KMS-11 (cell line): ENCODE measurements around the gene PRDM16.

Source experiments
- H2AFZ ChIP-seq: fragments of 200-600 bp; sonication (generic); 2 replicates; pipeline ENCODE4 v1.6.1; 2016; ENCODE audit warnings: antibody characterized with exemption, mixed run types, low read depth
- H3K27ac ChIP-seq: fragments of 200-600 bp; sonication (generic); 2 replicates; pipeline ENCODE4 v1.6.1; 2016; ENCODE audit warnings: mild to moderate bottlenecking, mixed run types
- H3K27me3 ChIP-seq: fragments of 200-600 bp; sonication (generic); 2 replicates; pipeline ENCODE4 v1.6.1; 2017; ENCODE audit warnings: mild to moderate bottlenecking, low read depth, mixed run types, moderate library complexity; ENCODE audit not compliant: insufficient read depth
- H3K36me3 ChIP-seq: fragments of 200-600 bp; sonication (generic); 2 replicates; pipeline ENCODE4 v1.6.1; 2017; ENCODE audit warnings: mild to moderate bottlenecking, mixed run types; ENCODE audit not compliant: insufficient read depth
- H3K4me1 ChIP-seq: fragments of 200-600 bp; sonication (generic); 2 replicates; pipeline ENCODE4 v1.6.1; 2016; ENCODE audit warnings: mild to moderate bottlenecking, low read depth, mixed run types; ENCODE audit not compliant: poor library complexity, severe bottlenecking
- H3K4me2 ChIP-seq: fragments of 200-600 bp; sonication (generic); 2 replicates; pipeline ENCODE4 v1.7.0; 2016; ENCODE audit warnings: mild to moderate bottlenecking, mixed run types
- H3K4me3 ChIP-seq: fragments of 200-600 bp; sonication (generic); IDR thresholded peaks from 2 replicates; pipeline ENCODE4 v1.6.1; 2017; ENCODE audit warnings: low read depth, low read length, mixed read lengths; ENCODE audit not compliant: insufficient read depth
- H3K79me2 ChIP-seq: fragments of 200-600 bp; sonication (generic); 2 replicates; pipeline ENCODE4 v1.6.1; 2016; ENCODE audit warnings: low read depth, mixed run types; ENCODE audit not compliant: insufficient read depth
- H3K9ac ChIP-seq: fragments of 200-600 bp; sonication (generic); 2 replicates; pipeline ENCODE4 v1.6.1; 2016; ENCODE audit warnings: mild to moderate bottlenecking, mixed run types
- H4K20me1 ChIP-seq: fragments of 200-600 bp; sonication (generic); 2 replicates; pipeline ENCODE4 v1.6.1; 2016; ENCODE audit warnings: mild to moderate bottlenecking, mixed run types; ENCODE audit not compliant: insufficient read depth
- TF ChIP-seq, protein P1 (sequence below): fragments of 200-600 bp; sonication (generic); conservative IDR thresholded peaks from 2 replicates; pipeline ENCODE4 v1.6.1; 2017; ENCODE audit warnings: low read depth, mild to moderate bottlenecking, antibody characterized with exemption, low read length, moderate library complexity, mixed read lengths

PRDM16 gene

DNA sequence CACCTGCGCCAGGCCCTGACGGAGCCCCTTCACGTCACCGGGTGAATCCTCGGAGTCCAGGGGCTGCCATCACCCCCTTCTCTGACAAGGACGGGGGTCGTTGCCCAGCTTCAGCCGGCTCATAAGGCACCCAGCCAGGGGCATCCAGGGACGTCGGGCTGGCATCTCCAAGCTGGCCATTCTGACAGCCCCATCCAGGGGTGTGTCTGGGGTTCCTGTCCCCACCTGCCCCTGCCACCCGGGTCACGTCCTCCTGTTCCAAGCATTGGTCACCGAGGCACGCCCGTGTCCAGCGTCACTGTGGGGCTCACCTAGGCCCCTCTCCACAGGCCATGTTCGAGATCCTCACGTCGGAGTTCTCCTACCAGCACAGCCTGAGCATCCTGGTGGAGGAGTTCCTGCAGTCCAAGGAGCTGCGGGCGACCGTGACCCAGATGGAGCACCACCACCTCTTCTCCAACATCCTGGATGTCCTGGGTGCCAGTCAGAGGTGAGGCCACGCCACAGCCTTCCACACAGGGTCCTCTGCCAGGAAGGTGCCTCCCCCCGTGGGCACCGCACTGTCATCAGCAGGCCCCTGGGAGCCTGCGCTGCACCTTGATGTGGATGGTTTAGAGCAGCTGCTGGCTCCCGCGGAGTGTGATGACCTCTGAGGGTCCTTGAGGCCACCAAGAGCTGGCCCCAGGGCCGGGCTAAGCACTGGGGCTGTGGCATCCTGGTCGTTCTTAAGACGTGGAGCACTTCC is 400.3 kb downstream of the PRDM16 start:
- Histone ChIP-seq H3K4me3 (no peak overlapping the region), H3K79me2 (no peaks in the 10 kb centered on the region), H2AFZ (no peak overlapping the region), H4K20me1 (no peaks in the 10 kb centered on the region), H3K27me3 (peaks cover 71% of the 10 kb centered on the region), H3K4me1 (no peaks in the 10 kb centered on the region), H3K9ac (no peak overlapping the region), H3K27ac (no peak overlapping the region), H3K4me2 (no peak overlapping the region), H3K36me3 (no peaks in the 10 kb centered on the region)
- TF ChIP-seq, protein P1, sequence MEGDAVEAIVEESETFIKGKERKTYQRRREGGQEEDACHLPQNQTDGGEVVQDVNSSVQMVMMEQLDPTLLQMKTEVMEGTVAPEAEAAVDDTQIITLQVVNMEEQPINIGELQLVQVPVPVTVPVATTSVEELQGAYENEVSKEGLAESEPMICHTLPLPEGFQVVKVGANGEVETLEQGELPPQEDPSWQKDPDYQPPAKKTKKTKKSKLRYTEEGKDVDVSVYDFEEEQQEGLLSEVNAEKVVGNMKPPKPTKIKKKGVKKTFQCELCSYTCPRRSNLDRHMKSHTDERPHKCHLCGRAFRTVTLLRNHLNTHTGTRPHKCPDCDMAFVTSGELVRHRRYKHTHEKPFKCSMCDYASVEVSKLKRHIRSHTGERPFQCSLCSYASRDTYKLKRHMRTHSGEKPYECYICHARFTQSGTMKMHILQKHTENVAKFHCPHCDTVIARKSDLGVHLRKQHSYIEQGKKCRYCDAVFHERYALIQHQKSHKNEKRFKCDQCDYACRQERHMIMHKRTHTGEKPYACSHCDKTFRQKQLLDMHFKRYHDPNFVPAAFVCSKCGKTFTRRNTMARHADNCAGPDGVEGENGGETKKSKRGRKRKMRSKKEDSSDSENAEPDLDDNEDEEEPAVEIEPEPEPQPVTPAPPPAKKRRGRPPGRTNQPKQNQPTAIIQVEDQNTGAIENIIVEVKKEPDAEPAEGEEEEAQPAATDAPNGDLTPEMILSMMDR = no peak

DNA sequence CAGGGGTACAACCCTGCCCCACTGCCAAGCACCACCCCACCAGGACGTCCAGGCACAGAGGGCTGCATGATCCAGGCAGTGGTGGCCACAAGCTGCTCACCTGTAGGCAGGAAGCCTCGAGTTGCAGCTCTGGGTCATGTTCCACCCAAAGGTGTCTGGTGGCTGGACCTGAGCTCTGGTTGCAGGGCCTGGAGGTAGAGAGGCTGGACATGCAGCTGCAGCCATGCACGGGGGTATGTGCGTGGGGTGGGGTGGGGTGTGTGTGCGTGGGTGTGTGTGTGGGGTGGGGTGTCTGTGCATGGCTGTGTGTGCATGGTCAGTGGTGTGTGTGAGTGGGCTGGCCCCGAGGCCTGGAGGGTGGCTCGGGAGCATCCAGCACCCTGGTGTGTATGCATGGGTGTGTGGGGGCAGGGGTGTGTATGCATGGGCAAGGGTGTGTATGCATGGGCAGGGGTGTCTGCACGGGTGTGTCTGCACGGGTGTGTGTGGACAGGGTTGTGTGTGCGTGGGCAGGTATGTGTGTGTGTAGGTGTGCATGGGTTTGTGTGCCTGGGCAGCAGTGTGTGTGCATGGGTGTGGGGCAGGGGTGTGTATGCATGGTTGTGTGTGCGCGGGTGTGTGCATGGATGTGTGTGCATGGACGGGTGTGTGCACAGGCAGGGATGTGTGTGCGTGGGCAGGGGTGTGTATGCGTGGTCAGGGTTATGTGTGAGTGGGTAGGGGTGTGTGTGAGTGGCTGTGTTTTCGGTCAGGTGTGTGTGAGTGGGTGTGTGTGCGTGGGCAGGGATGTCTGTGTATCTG is 401.0 kb downstream of the PRDM16 start:
- Histone ChIP-seq H3K4me1 (no peaks in the 10 kb centered on the region), H4K20me1 (no peaks in the 10 kb centered on the region), H3K27ac (no peak overlapping the region), H3K27me3 (peaks cover 64% of the 10 kb centered on the region), H3K4me3 (no peak overlapping the region), H3K79me2 (no peaks in the 10 kb centered on the region), H2AFZ (no peak overlapping the region), H3K9ac (no peak overlapping the region), H3K36me3 (no peaks in the 10 kb centered on the region), H3K4me2 (no peak overlapping the region)
- TF ChIP-seq, protein P1 = no peak

DNA sequence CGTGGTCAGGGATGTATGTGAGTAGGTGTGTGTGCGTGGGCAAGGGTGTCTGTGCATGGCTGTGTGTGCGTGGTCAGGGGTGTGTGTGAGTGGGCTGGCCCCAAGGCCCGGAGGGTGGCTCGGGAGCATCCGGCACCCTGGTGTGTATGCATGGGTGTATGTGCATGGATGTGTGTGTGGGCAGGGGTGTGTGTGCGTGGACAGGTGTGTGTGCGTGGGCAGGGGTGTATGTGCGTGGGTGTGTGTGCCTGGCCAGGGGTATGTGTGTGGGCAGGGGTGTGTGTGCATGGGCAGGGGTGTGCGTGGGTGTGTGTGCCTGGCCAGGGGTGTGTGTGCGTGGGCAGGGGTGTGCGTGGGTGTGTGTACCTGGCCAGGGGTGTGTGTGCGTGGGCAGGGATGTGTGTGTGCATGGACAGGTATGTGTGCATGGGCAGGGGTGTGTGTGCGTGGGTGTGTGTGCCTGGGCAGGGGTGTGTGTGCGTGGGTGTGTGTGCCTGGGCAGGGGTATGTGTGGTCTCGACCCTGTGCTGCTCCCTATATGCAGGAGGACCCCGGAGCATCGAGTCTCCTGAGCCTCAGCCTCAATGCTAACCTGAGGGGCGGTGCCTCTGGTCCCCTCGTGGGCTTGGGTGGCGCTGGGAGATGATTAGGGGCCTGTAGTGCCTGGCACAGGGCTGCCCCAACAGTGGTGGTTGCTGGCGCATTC is 401.8 kb downstream of the PRDM16 start:
- Histone ChIP-seq H3K9ac (no peak overlapping the region), H2AFZ (no peak overlapping the region), H3K4me3 (no peak overlapping the region), H3K36me3 (no peaks in the 10 kb centered on the region), H3K27ac (no peak overlapping the region), H3K4me1 (no peaks in the 10 kb centered on the region), H3K27me3 (peaks cover 56% of the 10 kb centered on the region), H4K20me1 (no peaks in the 10 kb centered on the region), H3K79me2 (no peaks in the 10 kb centered on the region), H3K4me2 (no peak overlapping the region)
- TF ChIP-seq, protein P1 = no peak

DNA sequence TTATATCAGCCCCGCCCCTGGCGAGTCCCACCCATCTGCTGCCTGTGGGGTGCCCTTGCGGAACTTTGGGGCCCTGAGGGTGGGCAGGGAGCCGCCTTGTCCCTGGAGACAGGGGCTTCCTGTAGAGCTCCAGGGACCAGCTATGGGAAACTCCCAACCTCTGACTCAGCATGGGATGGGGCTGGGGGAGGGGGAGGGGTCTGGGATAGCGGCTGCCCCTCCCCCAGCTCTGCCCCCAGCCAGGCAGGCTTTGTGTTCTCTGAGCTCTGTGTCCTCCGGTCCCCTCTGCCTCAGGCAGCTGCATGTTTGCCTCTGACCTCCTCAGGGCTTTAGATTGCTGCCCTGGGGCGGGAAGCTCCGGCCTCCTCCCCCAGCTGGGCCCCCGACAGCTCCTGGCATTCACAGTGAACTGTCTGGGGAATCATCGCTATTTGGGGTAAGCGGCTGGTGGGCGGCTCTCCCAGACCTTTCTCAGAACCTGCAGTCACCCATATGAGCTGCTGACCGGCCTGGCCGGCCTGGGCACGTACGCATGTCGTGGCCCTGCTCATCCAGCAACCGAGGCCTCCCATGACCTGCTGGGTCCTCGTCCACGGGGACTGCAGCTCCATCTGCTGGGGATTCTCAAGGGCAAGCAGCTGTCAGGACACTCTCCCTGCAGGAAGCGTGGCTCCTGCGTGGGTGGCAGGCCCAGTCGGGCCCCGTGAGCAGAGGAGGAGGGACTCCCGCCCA is 402.5 kb downstream of the PRDM16 start:
- H3K36me3 ChIP-seq = no peaks in the 10 kb centered on the region
- peaks cover 49% of the 10 kb centered on the region for H3K27me3 ChIP-seq
- H3K79me2 ChIP-seq = no peaks in the 10 kb centered on the region
- no peak overlapping the region for H3K4me3 ChIP-seq
- H3K4me1 ChIP-seq = no peaks in the 10 kb centered on the region
- no peak overlapping the region for H3K9ac ChIP-seq
- H4K20me1 ChIP-seq = no peaks in the 10 kb centered on the region
- H2AFZ ChIP-seq = no peak overlapping the region
- no peak overlapping the region for H3K27ac ChIP-seq
- TF ChIP-seq, protein P1 = no peak
- no peak overlapping the region for H3K4me2 ChIP-seq
